Fibroblast of pulmonary artery (primary cell): ENCODE data around the gene TTBK1.

Experiments
- DNase-seq: peaks from one replicate; pipeline ENCODE4 v3.0.0-alpha.2; 2010; ENCODE audit warnings: low read depth
- H3K4me3 ChIP-seq: replicated peaks from 2 replicates; pipeline ENCODE4 v1.5.1; 2011; ENCODE audit warnings: low read depth, mild to moderate bottlenecking, control low read depth, low read length, moderate library complexity
- TF ChIP-seq, protein P1 (sequence below): IDR thresholded peaks from 2 replicates; pipeline ENCODE4 v1.5.1; 2011; ENCODE audit warnings: mild to moderate bottlenecking, control low read depth, low read length, inconsistent platforms; ENCODE audit errors: missing control alignments

TTBK1 gene

GRCh38 chr6:43242908-43243663, at the start of gene TTBK1:
Gene TTBK1 (plus strand): TSS chr6:43243481. CDS start chr6:43246661, 3,180 bp downstream.
- TF ChIP-seq, protein P1, sequence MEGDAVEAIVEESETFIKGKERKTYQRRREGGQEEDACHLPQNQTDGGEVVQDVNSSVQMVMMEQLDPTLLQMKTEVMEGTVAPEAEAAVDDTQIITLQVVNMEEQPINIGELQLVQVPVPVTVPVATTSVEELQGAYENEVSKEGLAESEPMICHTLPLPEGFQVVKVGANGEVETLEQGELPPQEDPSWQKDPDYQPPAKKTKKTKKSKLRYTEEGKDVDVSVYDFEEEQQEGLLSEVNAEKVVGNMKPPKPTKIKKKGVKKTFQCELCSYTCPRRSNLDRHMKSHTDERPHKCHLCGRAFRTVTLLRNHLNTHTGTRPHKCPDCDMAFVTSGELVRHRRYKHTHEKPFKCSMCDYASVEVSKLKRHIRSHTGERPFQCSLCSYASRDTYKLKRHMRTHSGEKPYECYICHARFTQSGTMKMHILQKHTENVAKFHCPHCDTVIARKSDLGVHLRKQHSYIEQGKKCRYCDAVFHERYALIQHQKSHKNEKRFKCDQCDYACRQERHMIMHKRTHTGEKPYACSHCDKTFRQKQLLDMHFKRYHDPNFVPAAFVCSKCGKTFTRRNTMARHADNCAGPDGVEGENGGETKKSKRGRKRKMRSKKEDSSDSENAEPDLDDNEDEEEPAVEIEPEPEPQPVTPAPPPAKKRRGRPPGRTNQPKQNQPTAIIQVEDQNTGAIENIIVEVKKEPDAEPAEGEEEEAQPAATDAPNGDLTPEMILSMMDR, result no peak
- no peak for DNase-seq
- no peak within 1 kb of the TSS for H3K4me3 ChIP-seq

DNA sequence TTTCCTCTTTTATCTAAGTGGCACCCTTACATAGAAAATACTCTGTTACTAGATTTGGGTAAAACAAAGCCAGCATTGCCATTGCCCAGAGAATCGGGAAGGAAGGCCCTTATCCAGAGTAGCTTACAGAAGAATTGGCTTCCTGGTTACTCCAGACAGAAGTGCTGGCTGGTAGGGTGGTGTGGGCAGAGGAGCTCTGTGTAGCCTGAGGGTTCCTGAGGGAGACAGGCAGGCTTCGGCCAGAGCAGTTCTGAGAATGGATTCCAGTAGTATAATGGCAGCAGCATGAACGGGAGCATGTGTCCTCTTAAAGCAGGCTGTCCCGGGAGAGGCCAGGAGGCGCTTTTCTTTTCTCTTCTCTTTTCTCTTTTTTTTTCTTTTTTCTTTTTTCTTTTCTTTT, 49.4 kb upstream of the TTBK1 start:
- TF ChIP-seq, protein P1, result no peak
- H3K4me3 ChIP-seq, result no peak overlapping the region
- DNase-seq, result no peak

- DNase-seq, result no peak
- TF ChIP-seq, protein P1, result no peak
- H3K4me3 ChIP-seq, result no peak overlapping the region
Measured at GRCh38 chr6:43196337-43196736, 46.9 kb upstream of the TTBK1 start.

DNA sequence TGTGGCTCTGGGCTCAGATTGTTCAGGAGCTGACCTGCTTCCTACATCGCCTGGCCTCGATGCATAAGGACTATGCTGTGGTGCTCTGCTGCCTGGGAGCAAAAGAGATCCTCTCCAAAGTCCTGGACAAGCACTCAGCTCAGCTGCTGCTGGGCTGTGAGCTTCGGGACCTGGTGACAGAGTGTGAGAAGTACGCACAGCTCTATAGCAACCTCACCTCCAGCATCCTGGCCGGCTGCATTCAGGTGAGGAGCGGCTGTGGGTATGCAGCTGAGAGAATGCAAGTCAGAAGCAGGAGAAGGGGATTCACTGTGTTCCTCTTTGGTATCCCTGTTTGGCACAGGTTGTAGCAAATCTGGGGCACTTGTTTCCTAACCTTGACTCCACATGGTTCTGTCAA, 43.4 kb upstream of the TTBK1 start:
- TF ChIP-seq, protein P1, result no peak
- DNase-seq, result no peak
- no peak overlapping the region for H3K4me3 ChIP-seq

GRCh38 chr6:43200541-43200940, 42.7 kb upstream of the TTBK1 start:
- H3K4me3 ChIP-seq, result no peak overlapping the region
- DNase-seq, result no peak
- TF ChIP-seq, protein P1, result no peak

- H3K4me3 ChIP-seq, result no peak overlapping the region
- no peak for DNase-seq
- TF ChIP-seq, protein P1, result no peak
Measured at GRCh38 chr6:43202451-43202850, 40.8 kb upstream of the TTBK1 start.
